Measurements from ENCODE around the gene C21orf58. TPM values are rescaled to one million over a fixed set of nuclear protein-coding genes. Genes with fewer than 3 reads are reported as not detected.

C21orf58 gene
- total RNA-seq, 1 donor from 2014 or later, result 2.9 TPM

- TF ChIP-seq POLR2AphosphoS5 (IDR thresholded peaks at IDR 0.05; ENCODE audit: insufficient read depth in 1 of 2, low read depth in 1 of 2) (no peak), CTCF (IDR thresholded peaks at IDR 0.05) (no peak), POLR2A (IDR thresholded peaks at IDR 0.05) (no peak)
- Histone ChIP-seq H3K27ac (peak within 1 kb of the TSS; percentile 92), H3K9me3 (no peaks in the 10 kb centered on the region), H3K27me3 (no peaks in the 10 kb centered on the region), H3K36me3 (peaks cover 0 to 14% of the 10 kb centered on the region in 2 donors), H3K4me1 (peaks cover 66% of the 10 kb centered on the region), H3K4me3 (peak within 1 kb of the TSS; percentile 80 to 97)
- intact Hi-C loops (cut with DNase I), result no loop called here
- DNase-seq (ENCODE audit: extremely low spot score in 2 of 2), result no peak
Measured at GRCh38 chr21:46285206-46285661, 38.4 kb downstream of the C21orf58 start, which contains the start of gene MCM3AP. Gene MCM3AP, minus strand, starts transcription at chr21:46285611. Its CDS starts 325 bp downstream, at chr21:46285286.

GRCh38 chr21:46284733-46285132, 38.9 kb downstream of the C21orf58 start:
- Histone ChIP-seq H3K36me3 (peaks cover 0 to 18% of the 10 kb centered on the region in 2 donors), H3K4me3 (peak overlapping the region in 1 of 2 donors; percentile 80), H3K27ac (peak overlapping the region; percentile 92), H3K4me1 (peaks cover 66% of the 10 kb centered on the region), H3K9me3 (no peaks in the 10 kb centered on the region), H3K27me3 (no peaks in the 10 kb centered on the region)
- intact Hi-C loops (cut with DNase I), result no loop called here
- no peak for DNase-seq (ENCODE audit: extremely low spot score in 2 of 2)
- TF ChIP-seq CTCF (IDR thresholded peaks at IDR 0.05) (no peak), POLR2A (IDR thresholded peaks at IDR 0.05) (no peak), POLR2AphosphoS5 (IDR thresholded peaks at IDR 0.05; ENCODE audit: insufficient read depth in 1 of 2, low read depth in 1 of 2) (no peak)

- H3K4me3 ChIP-seq, result peak overlapping the region in 1 of 2 donors; percentile 0
- H3K4me1 ChIP-seq, result peaks cover 66% of the 10 kb centered on the region
- TF ChIP-seq POLR2AphosphoS5 (IDR thresholded peaks at IDR 0.05; ENCODE audit: insufficient read depth in 1 of 2, low read depth in 1 of 2) (no peak), POLR2A (IDR thresholded peaks at IDR 0.05) (no peak), CTCF (IDR thresholded peaks at IDR 0.05) (no peak)
- no peak overlapping the region for H3K27ac ChIP-seq
- no peak for DNase-seq (ENCODE audit: extremely low spot score in 2 of 2)
- H3K27me3 ChIP-seq, result no peaks in the 10 kb centered on the region
- H3K36me3 ChIP-seq, result peaks cover 0 to 23% of the 10 kb centered on the region in 2 donors
- intact Hi-C loops (cut with DNase I), result no loop called here
- no peaks in the 10 kb centered on the region for H3K9me3 ChIP-seq
Measured at GRCh38 chr21:46284077-46284644, 39.5 kb downstream of the C21orf58 start.

GRCh38 chr21:46274797-46275390, 48.8 kb downstream of the C21orf58 start:
- Histone ChIP-seq H3K36me3 (peaks cover 0 to 98% of the 10 kb centered on the region in 2 donors), H3K9me3 (no peaks in the 10 kb centered on the region), H3K4me3 (no peak overlapping the region), H3K27me3 (no peaks in the 10 kb centered on the region), H3K4me1 (no peaks in the 10 kb centered on the region), H3K27ac (no peak overlapping the region)
- DNase-seq (ENCODE audit: extremely low spot score in 2 of 2), result no peak
- intact Hi-C loops (cut with DNase I), result no loop called here
- no peak for TF ChIP-seq POLR2A (IDR thresholded peaks at IDR 0.05)
- TF ChIP-seq CTCF (IDR thresholded peaks at IDR 0.05), result no peak
- no peak for TF ChIP-seq POLR2AphosphoS5 (IDR thresholded peaks at IDR 0.05; ENCODE audit: insufficient read depth in 1 of 2, low read depth in 1 of 2)

- TF ChIP-seq POLR2AphosphoS5 (IDR thresholded peaks at IDR 0.05; ENCODE audit: insufficient read depth in 1 of 2, low read depth in 1 of 2), result no peak
- TF ChIP-seq POLR2A (IDR thresholded peaks at IDR 0.05), result no peak
- no peak for TF ChIP-seq CTCF (IDR thresholded peaks at IDR 0.05)
- H3K9me3 ChIP-seq, result no peaks in the 10 kb centered on the region
- peaks cover 0 to 99% of the 10 kb centered on the region in 2 donors for H3K36me3 ChIP-seq
- H3K27me3 ChIP-seq, result no peaks in the 10 kb centered on the region
- no peak overlapping the region for H3K4me3 ChIP-seq
- intact Hi-C loops (cut with DNase I), result no loop called here
- DNase-seq (ENCODE audit: extremely low spot score in 2 of 2), result no peak
- no peaks in the 10 kb centered on the region for H3K4me1 ChIP-seq
- H3K27ac ChIP-seq, result no peak overlapping the region
Measured at GRCh38 chr21:46273341-46273740, 50.3 kb downstream of the C21orf58 start.
